Glutamatergic neuron (in vitro differentiated cells): ENCODE results near the gene SRGAP3. TPM values are rescaled to one million over a fixed set of nuclear protein-coding genes. Genes with fewer than 3 reads are reported as not detected.

Source experiments
- DNase-seq: peaks from one replicate; pipeline ENCODE4 v3.0.0; 2022
- H3K27ac Mint-ChIP-seq: one replicate; pipeline ENCODE4 v1.8.0; 2020; ENCODE audit warnings: mild to moderate bottlenecking, mixed read lengths, inconsistent platforms; ENCODE audit not compliant: unreplicated experiment
- H3K27me3 Mint-ChIP-seq: one replicate; pipeline ENCODE4 v1.8.0; 2020; ENCODE audit warnings: mild to moderate bottlenecking, moderate library complexity, mixed read lengths, inconsistent platforms; ENCODE audit not compliant: unreplicated experiment
- H3K36me3 Mint-ChIP-seq: one replicate; pipeline ENCODE4 v1.8.0; 2020; ENCODE audit warnings: mild to moderate bottlenecking, mixed read lengths, inconsistent platforms; ENCODE audit not compliant: unreplicated experiment
- H3K4me1 Mint-ChIP-seq: one replicate; pipeline ENCODE4 v1.8.0; 2020; ENCODE audit warnings: mild to moderate bottlenecking, low read depth, mixed read lengths, inconsistent platforms; ENCODE audit not compliant: unreplicated experiment
- H3K4me3 Mint-ChIP-seq: one replicate; pipeline ENCODE4 v1.8.0; 2020; ENCODE audit warnings: mild to moderate bottlenecking, mixed read lengths, inconsistent platforms; ENCODE audit not compliant: unreplicated experiment
- H3K9me3 Mint-ChIP-seq: one replicate; pipeline ENCODE4 v1.8.0; 2020; ENCODE audit warnings: mild to moderate bottlenecking, moderate library complexity, mixed read lengths, inconsistent platforms; ENCODE audit not compliant: unreplicated experiment
- CTCF ChIP-seq: fragments of 200-600 bp; sonication (generic); IDR thresholded peaks from one replicate; pipeline ENCODE4 v1.5.0; 2021; ENCODE audit not compliant: partially characterized antibody, unreplicated experiment
- total RNA-seq: library from RNA; stranded (reverse); fragmentation: NEBNext Ultra II Directional; extraction: Animal tissue kit (Norgen Biotek cat#: 25700); gene quantifications from one replicate; pipeline ENCODE4 v1.2.1, GENCODE V29; 2021; ENCODE audit not compliant: unreplicated experiment

Gene SRGAP3
- total RNA-seq, 1 donor from 2014 or later = 197 TPM

GRCh38 chr3:9142362-9142761 lies 107.1 kb downstream of the SRGAP3 start:
- Mint-ChIP-seq H3K9me3 (peaks cover 2% of the 10 kb centered on the region), H3K27me3 (peaks cover 10% of the 10 kb centered on the region), H3K27ac (no peak overlapping the region), H3K4me1 (peaks cover 17% of the 10 kb centered on the region), H3K36me3 (peaks cover 21% of the 10 kb centered on the region), H3K4me3 (no peak overlapping the region)
- DNase-seq = no peak
- TF ChIP-seq CTCF = no peak

GRCh38 chr3:9141928-9142289 lies 107.5 kb downstream of the SRGAP3 start:
- Mint-ChIP-seq H3K4me1 (peaks cover 20% of the 10 kb centered on the region), H3K36me3 (peaks cover 21% of the 10 kb centered on the region), H3K27me3 (peaks cover 10% of the 10 kb centered on the region), H3K9me3 (peaks cover 2% of the 10 kb centered on the region), H3K4me3 (no peak overlapping the region), H3K27ac (no peak overlapping the region)
- no peak for DNase-seq
- TF ChIP-seq CTCF = no peak

- TF ChIP-seq CTCF = no peak
- peaks cover 6% of the 10 kb centered on the region for H3K9me3 Mint-ChIP-seq
- H3K36me3 Mint-ChIP-seq = peaks cover 9% of the 10 kb centered on the region
- no peak overlapping the region for H3K4me3 Mint-ChIP-seq
- DNase-seq = no peak
- H3K4me1 Mint-ChIP-seq = peaks cover 31% of the 10 kb centered on the region
- no peak overlapping the region for H3K27ac Mint-ChIP-seq
- H3K27me3 Mint-ChIP-seq = peaks cover 7% of the 10 kb centered on the region
Measured at GRCh38 chr3:9139366-9139765, 110.1 kb downstream of the SRGAP3 start.

GRCh38 chr3:9137676-9138075 lies 111.8 kb downstream of the SRGAP3 start:
- H3K9me3 Mint-ChIP-seq = peaks cover 6% of the 10 kb centered on the region
- H3K4me1 Mint-ChIP-seq = peaks cover 32% of the 10 kb centered on the region
- no peak overlapping the region for H3K27ac Mint-ChIP-seq
- no peak for DNase-seq
- no peak for TF ChIP-seq CTCF
- H3K4me3 Mint-ChIP-seq = peak overlapping the region; percentile 50
- peaks cover 5% of the 10 kb centered on the region for H3K36me3 Mint-ChIP-seq
- peaks cover 3% of the 10 kb centered on the region for H3K27me3 Mint-ChIP-seq

GRCh38 chr3:9136746-9137465 lies 112.5 kb downstream of the SRGAP3 start:
- H3K36me3 Mint-ChIP-seq = peaks cover 5% of the 10 kb centered on the region
- H3K9me3 Mint-ChIP-seq = peaks cover 8% of the 10 kb centered on the region
- H3K4me3 Mint-ChIP-seq = peak overlapping the region; percentile 18
- no peak for TF ChIP-seq CTCF
- peaks cover 3% of the 10 kb centered on the region for H3K27me3 Mint-ChIP-seq
- DNase-seq = no peak
- peaks cover 28% of the 10 kb centered on the region for H3K4me1 Mint-ChIP-seq
- H3K27ac Mint-ChIP-seq = no peak overlapping the region
